Smooth muscle cell (in vitro differentiated cells): ENCODE results near the gene SLC2A10. TPM values are rescaled to one million over a fixed set of nuclear protein-coding genes. Genes with fewer than 3 reads are reported as not detected.
A peak's percentile ranks its signal among the peaks of the same experiment; 100 is the strongest.

Experiments used
- DNase-seq: peaks from one replicate; lab custom pipeline; 2025; ENCODE audit not compliant: unreplicated experiment; lab: John Stamatoyannopoulos, UW
- H2AFZ ChIP-seq: fragments of 200-600 bp; sonication (generic); 2 replicates; pipeline ENCODE4 v1.6.0; 2016; ENCODE audit warnings: antibody characterized with exemption, low read depth, mild to moderate bottlenecking
- H3F3A ChIP-seq: fragments of 200-600 bp; sonication (generic); 2 replicates; pipeline ENCODE4 v1.6.0; 2017; ENCODE audit warnings: antibody characterized with exemption, low read depth
- H3K27ac ChIP-seq: fragments of 200-600 bp; sonication (generic); 2 replicates; pipeline ENCODE4 v1.5.1; 2016; ENCODE audit warnings: low read depth, mild to moderate bottlenecking
- H3K27me3 ChIP-seq: fragments of 200-600 bp; sonication (generic); 2 replicates; pipeline ENCODE4 v1.6.1; 2016; ENCODE audit warnings: low read depth, mild to moderate bottlenecking
- H3K36me3 ChIP-seq: fragments of 200-600 bp; sonication (generic); 2 replicates; pipeline ENCODE4 v1.5.1; 2016; ENCODE audit warnings: low read depth
- H3K4me1 ChIP-seq: fragments of 200-600 bp; sonication (generic); 2 replicates; pipeline ENCODE4 v1.5.1; 2016; ENCODE audit warnings: low read depth
- H3K4me2 ChIP-seq: fragments of 200-600 bp; sonication (generic); 2 replicates; pipeline ENCODE4 v1.6.0; 2016; ENCODE audit warnings: mild to moderate bottlenecking
- H3K4me3 ChIP-seq: fragments of 200-600 bp; sonication (generic); 2 replicates; pipeline ENCODE4 v1.5.1; 2016; ENCODE audit warnings: mild to moderate bottlenecking
- H3K79me2 ChIP-seq: fragments of 200-600 bp; sonication (generic); 2 replicates; pipeline ENCODE4 v1.6.0; 2016; ENCODE audit warnings: low read depth, mild to moderate bottlenecking
- H3K9ac ChIP-seq: fragments of 200-600 bp; sonication (generic); 2 replicates; pipeline ENCODE4 v1.6.0; 2016; ENCODE audit warnings: low read depth
- H3K9me3 ChIP-seq: fragments of 200-600 bp; sonication (generic); replicated peaks from 2 replicates; pipeline ENCODE4 v1.5.1; 2016; ENCODE audit warnings: low read depth
- H4K20me1 ChIP-seq: fragments of 200-600 bp; sonication (generic); 2 replicates; pipeline ENCODE4 v1.6.0; 2016; ENCODE audit warnings: low read depth
- WGBS: methylation state at CpG from one replicate; pipeline ENCODE4 v1.1.7; 2016; ENCODE audit warnings: low lambda C conversion rate; 5-methylcytosine and 5-hydroxymethylcytosine counted together
- polyA plus RNA-seq: library from polyadenylated mRNA; unstranded; fragments of >200 nt; fragmentation: Nextera tagmentation; extraction: Ambion mirVana; gene quantifications from 2 replicates; pipeline ENCODE4 v1.2.1, GENCODE V29; 2016
- total RNA-seq: library from RNA; depleted of rRNA; stranded (reverse); fragments of >200 nt; gene quantifications from 2 replicates; pipeline ENCODE4 v1.2.3, GENCODE V29; 2014
- TF ChIP-seq, protein P1 (sequence below): fragments of 200-600 bp; sonication (generic); IDR thresholded peaks from 2 replicates; pipeline ENCODE4 v1.5.1; 2017; ENCODE audit warnings: borderline replicate concordance, mild to moderate bottlenecking, antibody characterized with exemption; ENCODE audit not compliant: insufficient read depth, poor library complexity, severe bottlenecking

SLC2A10 gene
- 43.7 and 59.7 TPM in 2 replicates for total RNA-seq
- polyA plus RNA-seq = 27.4 and 40.5 TPM in 2 replicates

- H3K4me2 ChIP-seq = peak within 1 kb of the TSS; percentile 95
- no peaks in the 10 kb centered on the region for H3K27me3 ChIP-seq
- peak; percentile 64 for DNase-seq
- H3K4me1 ChIP-seq = peaks cover 19% of the 10 kb centered on the region
- peak within 1 kb of the TSS; percentile 72 for H3K27ac ChIP-seq
- TF ChIP-seq, protein P1, sequence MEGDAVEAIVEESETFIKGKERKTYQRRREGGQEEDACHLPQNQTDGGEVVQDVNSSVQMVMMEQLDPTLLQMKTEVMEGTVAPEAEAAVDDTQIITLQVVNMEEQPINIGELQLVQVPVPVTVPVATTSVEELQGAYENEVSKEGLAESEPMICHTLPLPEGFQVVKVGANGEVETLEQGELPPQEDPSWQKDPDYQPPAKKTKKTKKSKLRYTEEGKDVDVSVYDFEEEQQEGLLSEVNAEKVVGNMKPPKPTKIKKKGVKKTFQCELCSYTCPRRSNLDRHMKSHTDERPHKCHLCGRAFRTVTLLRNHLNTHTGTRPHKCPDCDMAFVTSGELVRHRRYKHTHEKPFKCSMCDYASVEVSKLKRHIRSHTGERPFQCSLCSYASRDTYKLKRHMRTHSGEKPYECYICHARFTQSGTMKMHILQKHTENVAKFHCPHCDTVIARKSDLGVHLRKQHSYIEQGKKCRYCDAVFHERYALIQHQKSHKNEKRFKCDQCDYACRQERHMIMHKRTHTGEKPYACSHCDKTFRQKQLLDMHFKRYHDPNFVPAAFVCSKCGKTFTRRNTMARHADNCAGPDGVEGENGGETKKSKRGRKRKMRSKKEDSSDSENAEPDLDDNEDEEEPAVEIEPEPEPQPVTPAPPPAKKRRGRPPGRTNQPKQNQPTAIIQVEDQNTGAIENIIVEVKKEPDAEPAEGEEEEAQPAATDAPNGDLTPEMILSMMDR = no peak
- H2AFZ ChIP-seq = peak within 1 kb of the TSS; percentile 98
- peak within 1 kb of the TSS; percentile 81 for H3K9ac ChIP-seq
- 3% methylated on average over 25 of the region's 67 CpGs for WGBS
- H3K79me2 ChIP-seq = peaks cover 16% of the 10 kb centered on the region
- H3K9me3 ChIP-seq = no peaks in the 10 kb centered on the region
- H3F3A ChIP-seq = peaks cover 18% of the 10 kb centered on the region
- H3K36me3 ChIP-seq = no peaks in the 10 kb centered on the region
- peak within 1 kb of the TSS; percentile 71 for H3K4me3 ChIP-seq
- H4K20me1 ChIP-seq = no peaks in the 10 kb centered on the region
These were observed at the start of gene SLC2A10 for GRCh38 chr20:46709459-46710152. SLC2A10 (plus strand) TSS chr20:46709649; CDS start chr20:46709737, 88 bp downstream.

DNA sequence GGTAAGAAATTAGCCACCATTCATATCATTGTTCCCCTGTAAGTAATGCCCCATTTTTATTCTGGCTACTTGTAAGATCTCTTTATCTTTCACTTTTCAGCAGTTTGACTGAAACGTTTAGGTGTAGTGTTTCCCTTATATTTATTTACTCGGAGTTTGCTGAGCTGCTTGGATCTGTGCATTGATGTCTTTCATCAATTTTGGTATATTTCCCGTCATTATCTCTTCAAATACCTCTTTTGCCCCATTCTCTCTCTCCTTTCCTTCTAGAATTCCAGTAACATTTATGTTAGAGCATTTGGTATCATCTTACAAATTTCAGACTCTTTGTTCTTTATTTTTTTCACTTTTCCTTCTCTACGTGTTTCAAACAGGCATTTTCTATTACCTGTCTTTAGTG is 49.0 kb upstream of the SLC2A10 start:
- Histone ChIP-seq H4K20me1 (no peaks in the 10 kb centered on the region), H3K4me3 (no peak overlapping the region), H3K4me2 (no peak overlapping the region), H3K36me3 (peaks cover 7% of the 10 kb centered on the region), H2AFZ (no peak overlapping the region), H3K27me3 (no peaks in the 10 kb centered on the region), H3K9me3 (no peaks in the 10 kb centered on the region), H3F3A (no peaks in the 10 kb centered on the region), H3K27ac (no peak overlapping the region), H3K4me1 (no peaks in the 10 kb centered on the region), H3K9ac (no peak overlapping the region), H3K79me2 (no peaks in the 10 kb centered on the region)
- DNase-seq = no peak
- 88% methylated on average over 4 of the region's 4 CpGs for WGBS
- TF ChIP-seq, protein P1 = no peak

DNA sequence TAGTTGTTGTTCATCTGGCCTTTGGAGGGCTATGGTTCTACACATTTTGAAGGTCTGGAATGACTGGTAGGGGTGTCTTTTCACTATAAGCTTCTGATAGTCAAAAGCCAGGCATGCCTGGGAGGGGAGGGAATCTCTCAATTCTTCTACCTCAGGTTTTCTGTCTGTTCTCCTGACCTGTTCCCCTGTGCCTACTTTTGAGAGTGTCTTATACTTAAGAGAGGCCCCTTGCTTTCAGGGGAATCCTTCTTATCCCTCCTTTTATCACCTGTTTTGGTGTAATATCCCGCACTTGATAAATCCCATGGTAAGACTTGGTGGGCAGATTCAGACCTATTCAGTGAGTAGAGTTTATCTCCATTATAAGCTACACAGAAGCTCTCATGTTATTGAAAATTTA is 47.8 kb upstream of the SLC2A10 start:
- H3K4me2 ChIP-seq = no peak overlapping the region
- no peak overlapping the region for H3K4me3 ChIP-seq
- H3K9me3 ChIP-seq = no peaks in the 10 kb centered on the region
- no peaks in the 10 kb centered on the region for H3K27me3 ChIP-seq
- H3K27ac ChIP-seq = no peak overlapping the region
- peaks cover 7% of the 10 kb centered on the region for H3K36me3 ChIP-seq
- no peaks in the 10 kb centered on the region for H3F3A ChIP-seq
- H3K9ac ChIP-seq = no peak overlapping the region
- DNase-seq = no peak
- no peak overlapping the region for H2AFZ ChIP-seq
- H3K79me2 ChIP-seq = no peaks in the 10 kb centered on the region
- 95% methylated on average over 1 of the region's 1 CpG for WGBS
- H3K4me1 ChIP-seq = no peaks in the 10 kb centered on the region
- TF ChIP-seq, protein P1 = no peak
- H4K20me1 ChIP-seq = no peaks in the 10 kb centered on the region

- Histone ChIP-seq H4K20me1 (no peaks in the 10 kb centered on the region), H3K27me3 (no peaks in the 10 kb centered on the region), H3K4me2 (no peak overlapping the region), H3K36me3 (peaks cover 14% of the 10 kb centered on the region), H3K9me3 (no peaks in the 10 kb centered on the region), H3K9ac (no peak overlapping the region), H3K79me2 (no peaks in the 10 kb centered on the region), H2AFZ (no peak overlapping the region), H3K27ac (no peak overlapping the region), H3K4me3 (no peak overlapping the region), H3K4me1 (no peaks in the 10 kb centered on the region), H3F3A (no peaks in the 10 kb centered on the region)
- TF ChIP-seq, protein P1 = no peak
- 98% methylated on average over 3 of the region's 3 CpGs for WGBS
- no peak for DNase-seq
These were observed 45.9 kb upstream of the SLC2A10 start for GRCh38 chr20:46663531-46663930.
